Measurements from ENCODE around the gene PALM.

PALM gene

GRCh38 chr19:784541-784940 is 75.8 kb downstream of the PALM start:
- Histone ChIP-seq H3K9me3 (ENCODE audit: insufficient read depth, low read length) (no peaks in the 10 kb centered on the region), H3K4me2 (ENCODE audit: low read length) (no peak overlapping the region), H3K27ac (ENCODE audit: low read length) (no peak overlapping the region), H3K36me3 (replicated peaks; ENCODE audit: low read depth, low read length) (no peaks in the 10 kb centered on the region), H3K9ac (ENCODE audit: low read length) (no peak overlapping the region), H3K4me3 (ENCODE audit: low read length) (no peak overlapping the region), H3K4me1 (ENCODE audit: low read length) (no peaks in the 10 kb centered on the region), H4K20me1 (ENCODE audit: insufficient read depth, low read length) (no peaks in the 10 kb centered on the region), H3K27me3 (ENCODE audit: low read depth, low read length) (no peaks in the 10 kb centered on the region), H2AFZ (ENCODE audit: low read depth, low read length) (no peak overlapping the region), H3K79me2 (ENCODE audit: low read length) (no peaks in the 10 kb centered on the region)
- TF ChIP-seq EZH2phosphoT487 (IDR thresholded peaks at IDR 0.05; ENCODE audit: low read depth) (no peak), CTCF (IDR thresholded peaks at IDR 0.05; ENCODE audit: low read depth, low read length) (no peak)

- Histone ChIP-seq H3K79me2 (ENCODE audit: low read length) (no peaks in the 10 kb centered on the region), H3K4me1 (ENCODE audit: low read length) (no peaks in the 10 kb centered on the region), H4K20me1 (ENCODE audit: insufficient read depth, low read length) (no peaks in the 10 kb centered on the region), H3K27me3 (ENCODE audit: low read depth, low read length) (no peaks in the 10 kb centered on the region), H3K4me3 (ENCODE audit: low read length) (no peak overlapping the region), H2AFZ (ENCODE audit: low read depth, low read length) (no peak overlapping the region), H3K36me3 (replicated peaks; ENCODE audit: low read depth, low read length) (no peaks in the 10 kb centered on the region), H3K27ac (ENCODE audit: low read length) (no peak overlapping the region), H3K4me2 (ENCODE audit: low read length) (no peak overlapping the region), H3K9ac (ENCODE audit: low read length) (no peak overlapping the region), H3K9me3 (ENCODE audit: insufficient read depth, low read length) (no peaks in the 10 kb centered on the region)
- TF ChIP-seq CTCF (IDR thresholded peaks at IDR 0.05; ENCODE audit: low read depth, low read length) (no peak), EZH2phosphoT487 (IDR thresholded peaks at IDR 0.05; ENCODE audit: low read depth) (no peak)
These were observed 78.8 kb downstream of the PALM start for GRCh38 chr19:787536-787935.

- H3K4me3 ChIP-seq (ENCODE audit: low read length), result no peak overlapping the region
- no peak overlapping the region for H3K9ac ChIP-seq (ENCODE audit: low read length)
- no peak overlapping the region for H3K4me2 ChIP-seq (ENCODE audit: low read length)
- H3K27ac ChIP-seq (ENCODE audit: low read length), result no peak overlapping the region
- no peaks in the 10 kb centered on the region for H3K36me3 ChIP-seq (replicated peaks; ENCODE audit: low read depth, low read length)
- no peaks in the 10 kb centered on the region for H4K20me1 ChIP-seq (ENCODE audit: insufficient read depth, low read length)
- TF ChIP-seq EZH2phosphoT487 (IDR thresholded peaks at IDR 0.05; ENCODE audit: low read depth), result no peak
- TF ChIP-seq CTCF (IDR thresholded peaks at IDR 0.05; ENCODE audit: low read depth, low read length), result no peak
- no peaks in the 10 kb centered on the region for H3K79me2 ChIP-seq (ENCODE audit: low read length)
- no peak overlapping the region for H2AFZ ChIP-seq (ENCODE audit: low read depth, low read length)
- H3K4me1 ChIP-seq (ENCODE audit: low read length), result no peaks in the 10 kb centered on the region
- H3K9me3 ChIP-seq (ENCODE audit: insufficient read depth, low read length), result no peaks in the 10 kb centered on the region
- H3K27me3 ChIP-seq (ENCODE audit: low read depth, low read length), result no peaks in the 10 kb centered on the region
These were observed 79.9 kb downstream of the PALM start for GRCh38 chr19:788686-788982.

- Histone ChIP-seq H2AFZ (ENCODE audit: low read depth, low read length) (no peak overlapping the region), H3K4me2 (ENCODE audit: low read length) (no peak overlapping the region), H3K4me1 (ENCODE audit: low read length) (no peaks in the 10 kb centered on the region), H4K20me1 (ENCODE audit: insufficient read depth, low read length) (no peaks in the 10 kb centered on the region), H3K9me3 (ENCODE audit: insufficient read depth, low read length) (no peaks in the 10 kb centered on the region), H3K4me3 (ENCODE audit: low read length) (no peak overlapping the region), H3K79me2 (ENCODE audit: low read length) (no peaks in the 10 kb centered on the region), H3K27me3 (ENCODE audit: low read depth, low read length) (no peaks in the 10 kb centered on the region), H3K27ac (ENCODE audit: low read length) (no peak overlapping the region), H3K9ac (ENCODE audit: low read length) (no peak overlapping the region), H3K36me3 (replicated peaks; ENCODE audit: low read depth, low read length) (no peaks in the 10 kb centered on the region)
- TF ChIP-seq CTCF (IDR thresholded peaks at IDR 0.05; ENCODE audit: low read depth, low read length) (no peak), EZH2phosphoT487 (IDR thresholded peaks at IDR 0.05; ENCODE audit: low read depth) (no peak)
These were observed 80.4 kb downstream of the PALM start for GRCh38 chr19:788983-789700.

All from OCI-LY3 (cell line).